Astrocyte (in vitro differentiated cells and primary cell): ENCODE results near the gene EXOC3. TPM values are rescaled to one million over a fixed set of nuclear protein-coding genes. Genes with fewer than 3 reads are reported as not detected.

Experiments used
- DNase-seq: peaks from one replicate; pipeline ENCODE4 v3.0.0-alpha.2; 2010; ENCODE audit warnings: low read depth
- FAIRE-seq: peaks from 2 replicates; lab custom pipeline; 2011; peaks lifted over from hg19 to GRCh38; lab: Jason Lieb, UNC
- H2AFZ ChIP-seq: 2 replicates; pipeline ENCODE4 v1.6.0; 2012; ENCODE audit warnings: low read depth, low read length, inconsistent platforms
- H3K27ac ChIP-seq: 2 replicates; pipeline ENCODE4 v1.5.1; 2011; ENCODE audit warnings: low read depth, low read length, inconsistent platforms
- H3K27me3 ChIP-seq: 2 replicates; pipeline ENCODE4 v1.6.0; 2011; ENCODE audit warnings: low read length, inconsistent platforms; ENCODE audit not compliant: insufficient read depth
- H3K36me3 ChIP-seq: 2 replicates; pipeline ENCODE4 v1.5.1; 2011; ENCODE audit warnings: low read length, inconsistent platforms; ENCODE audit not compliant: insufficient read depth
- H3K4me1 ChIP-seq: 2 replicates; pipeline ENCODE4 v1.5.1; 2011; ENCODE audit warnings: low read length, inconsistent platforms; ENCODE audit not compliant: insufficient read depth
- H3K4me2 ChIP-seq: 2 replicates; pipeline ENCODE4 v1.6.0; 2012; ENCODE audit warnings: low read length, inconsistent platforms
- H3K4me3 ChIP-seq: 2 replicates; pipeline ENCODE4 v1.5.1; 2011; ENCODE audit warnings: low read depth, mild to moderate bottlenecking, low read length, inconsistent platforms; ENCODE audit not compliant: insufficient read depth
- H3K79me2 ChIP-seq: 2 replicates; pipeline ENCODE4 v1.6.0; 2012; ENCODE audit warnings: mild to moderate bottlenecking, low read length, inconsistent platforms; ENCODE audit not compliant: insufficient read depth
- H3K9ac ChIP-seq: 2 replicates; pipeline ENCODE4 v1.6.0; 2012; ENCODE audit warnings: mild to moderate bottlenecking, low read length, inconsistent platforms
- H3K9me3 ChIP-seq: 2 replicates; pipeline ENCODE4 v1.5.1; 2012; ENCODE audit warnings: low read depth, mild to moderate bottlenecking, low read length, inconsistent platforms; ENCODE audit not compliant: insufficient read depth
- H4K20me1 ChIP-seq: 2 replicates; pipeline ENCODE4 v1.6.0; 2012; ENCODE audit warnings: low read length, inconsistent platforms; ENCODE audit not compliant: insufficient read depth
- H3K27ac Mint-ChIP-seq: one replicate; pipeline ENCODE4 v1.8.0; 2021; ENCODE audit warnings: mild to moderate bottlenecking, mixed read lengths; ENCODE audit not compliant: unreplicated experiment
- H3K27me3 Mint-ChIP-seq: one replicate; pipeline ENCODE4 v1.8.0; 2021; ENCODE audit warnings: low read depth, mixed read lengths; ENCODE audit not compliant: unreplicated experiment
- H3K36me3 Mint-ChIP-seq: one replicate; pipeline ENCODE4 v1.8.0; 2021; ENCODE audit warnings: low read depth, mixed read lengths; ENCODE audit not compliant: unreplicated experiment
- H3K4me1 Mint-ChIP-seq: one replicate; pipeline ENCODE4 v1.8.0; 2021; ENCODE audit warnings: low read depth, mixed read lengths; ENCODE audit not compliant: unreplicated experiment
- H3K4me3 Mint-ChIP-seq: one replicate; pipeline ENCODE4 v1.8.0; 2021; ENCODE audit warnings: mild to moderate bottlenecking, moderate library complexity, mixed read lengths; ENCODE audit not compliant: unreplicated experiment
- H3K9me3 Mint-ChIP-seq: one replicate; pipeline ENCODE4 v1.8.0; 2021; ENCODE audit warnings: mild to moderate bottlenecking, mixed read lengths; ENCODE audit not compliant: unreplicated experiment
- EZH2 ChIP-seq: IDR thresholded peaks from 2 replicates; pipeline ENCODE4 v1.6.1; 2012; ENCODE audit warnings: mild to moderate bottlenecking, low read length, inconsistent platforms; ENCODE audit not compliant: insufficient read depth
- total RNA-seq: library from RNA; stranded (reverse); gene quantifications from 2 replicates; pipeline ENCODE4 v1.2.1, GENCODE V29; 2021
- TF ChIP-seq, protein P1 (sequence below): IDR thresholded peaks from 2 replicates; pipeline ENCODE4 v1.5.1; 2011; ENCODE audit warnings: low read depth, mild to moderate bottlenecking, inconsistent platforms, low read length, moderate library complexity; ENCODE audit not compliant: insufficient read depth

EXOC3 gene
- total RNA-seq, 1 donor from 2014 or later, result 37.9 TPM

DNA sequence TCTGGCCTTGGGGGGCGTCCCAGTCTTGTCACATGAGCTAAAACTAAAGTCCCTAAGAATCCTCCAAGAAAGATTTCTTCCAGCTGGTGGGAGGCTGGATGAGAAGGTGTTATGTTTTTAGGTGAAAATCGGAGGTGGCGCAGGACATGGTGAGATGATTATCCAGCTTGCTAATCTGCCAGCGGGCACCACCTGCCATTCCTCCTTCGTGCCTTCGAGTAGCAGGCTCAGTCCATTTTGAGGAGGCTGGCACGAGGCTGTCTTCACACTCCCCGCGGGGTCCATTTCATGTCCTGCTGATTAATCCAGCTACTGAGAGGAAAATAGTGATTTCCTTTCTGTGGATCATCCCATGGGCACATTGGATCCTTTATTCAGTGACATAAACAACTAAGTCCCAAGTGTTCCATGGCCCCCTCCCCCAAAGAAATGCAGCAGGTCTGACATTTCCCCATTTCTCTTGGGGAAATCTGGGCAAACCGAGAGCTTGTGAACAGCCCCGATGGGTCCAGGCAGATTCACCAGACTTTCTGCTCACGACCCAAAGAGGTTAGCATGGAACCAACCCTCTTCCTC, 38.2 kb upstream of the EXOC3 start:
- Histone ChIP-seq H3K9me3 (no peaks in the 10 kb centered on the region), H3K9ac (no peak overlapping the region), H2AFZ (no peak overlapping the region), H3K27me3 (no peaks in the 10 kb centered on the region), H3K4me3 (no peak overlapping the region), H3K79me2 (no peaks in the 10 kb centered on the region), H3K4me2 (no peak overlapping the region), H3K36me3 (no peaks in the 10 kb centered on the region), H3K4me1 (peaks cover 17% of the 10 kb centered on the region), H4K20me1 (no peaks in the 10 kb centered on the region), H3K27ac (no peak overlapping the region)
- H3K27ac Mint-ChIP-seq, result no peak overlapping the region
- no peak overlapping the region for H3K4me3 Mint-ChIP-seq
- peaks cover 8% of the 10 kb centered on the region for H3K9me3 Mint-ChIP-seq
- no peak for FAIRE-seq
- peaks cover 8% of the 10 kb centered on the region for H3K27me3 Mint-ChIP-seq
- peaks cover 13% of the 10 kb centered on the region for H3K36me3 Mint-ChIP-seq
- no peak for DNase-seq
- peaks cover 12% of the 10 kb centered on the region for H3K4me1 Mint-ChIP-seq
- TF ChIP-seq, protein P1, sequence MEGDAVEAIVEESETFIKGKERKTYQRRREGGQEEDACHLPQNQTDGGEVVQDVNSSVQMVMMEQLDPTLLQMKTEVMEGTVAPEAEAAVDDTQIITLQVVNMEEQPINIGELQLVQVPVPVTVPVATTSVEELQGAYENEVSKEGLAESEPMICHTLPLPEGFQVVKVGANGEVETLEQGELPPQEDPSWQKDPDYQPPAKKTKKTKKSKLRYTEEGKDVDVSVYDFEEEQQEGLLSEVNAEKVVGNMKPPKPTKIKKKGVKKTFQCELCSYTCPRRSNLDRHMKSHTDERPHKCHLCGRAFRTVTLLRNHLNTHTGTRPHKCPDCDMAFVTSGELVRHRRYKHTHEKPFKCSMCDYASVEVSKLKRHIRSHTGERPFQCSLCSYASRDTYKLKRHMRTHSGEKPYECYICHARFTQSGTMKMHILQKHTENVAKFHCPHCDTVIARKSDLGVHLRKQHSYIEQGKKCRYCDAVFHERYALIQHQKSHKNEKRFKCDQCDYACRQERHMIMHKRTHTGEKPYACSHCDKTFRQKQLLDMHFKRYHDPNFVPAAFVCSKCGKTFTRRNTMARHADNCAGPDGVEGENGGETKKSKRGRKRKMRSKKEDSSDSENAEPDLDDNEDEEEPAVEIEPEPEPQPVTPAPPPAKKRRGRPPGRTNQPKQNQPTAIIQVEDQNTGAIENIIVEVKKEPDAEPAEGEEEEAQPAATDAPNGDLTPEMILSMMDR, result no peak

DNA sequence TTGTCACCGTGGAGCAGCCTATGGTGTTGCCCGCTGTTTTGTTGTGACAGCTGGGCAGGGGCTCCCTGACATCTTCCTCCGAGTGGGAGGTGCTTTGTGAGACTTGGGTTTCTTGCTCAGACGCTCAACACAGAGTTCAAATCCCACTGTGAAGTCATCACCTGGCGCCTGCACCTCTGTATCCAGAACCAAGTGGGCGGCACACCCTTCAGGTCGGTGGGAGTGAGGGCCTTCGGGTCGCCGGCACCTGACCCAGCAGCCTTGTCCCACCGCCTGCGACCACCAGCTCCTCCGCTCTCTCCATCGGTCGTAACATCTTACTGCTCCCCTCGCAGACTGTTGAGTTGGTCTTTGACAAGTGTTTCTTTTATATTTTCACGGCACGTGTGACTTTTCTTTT, 37.6 kb upstream of the EXOC3 start:
- Mint-ChIP-seq H3K27me3 (peaks cover 8% of the 10 kb centered on the region), H3K36me3 (peaks cover 13% of the 10 kb centered on the region), H3K4me3 (peak overlapping the region; percentile 29), H3K27ac (no peak overlapping the region), H3K9me3 (peaks cover 8% of the 10 kb centered on the region), H3K4me1 (peaks cover 7% of the 10 kb centered on the region)
- Histone ChIP-seq H4K20me1 (no peaks in the 10 kb centered on the region), H2AFZ (no peak overlapping the region), H3K79me2 (no peaks in the 10 kb centered on the region), H3K4me2 (no peak overlapping the region), H3K4me3 (no peak overlapping the region), H3K9ac (no peak overlapping the region), H3K27ac (no peak overlapping the region), H3K9me3 (no peaks in the 10 kb centered on the region), H3K4me1 (peaks cover 10% of the 10 kb centered on the region), H3K27me3 (no peaks in the 10 kb centered on the region), H3K36me3 (no peaks in the 10 kb centered on the region)
- DNase-seq (no peak), FAIRE-seq (no peak)
- TF ChIP-seq, protein P1, result no peak
- TF ChIP-seq EZH2, result no peak

DNA sequence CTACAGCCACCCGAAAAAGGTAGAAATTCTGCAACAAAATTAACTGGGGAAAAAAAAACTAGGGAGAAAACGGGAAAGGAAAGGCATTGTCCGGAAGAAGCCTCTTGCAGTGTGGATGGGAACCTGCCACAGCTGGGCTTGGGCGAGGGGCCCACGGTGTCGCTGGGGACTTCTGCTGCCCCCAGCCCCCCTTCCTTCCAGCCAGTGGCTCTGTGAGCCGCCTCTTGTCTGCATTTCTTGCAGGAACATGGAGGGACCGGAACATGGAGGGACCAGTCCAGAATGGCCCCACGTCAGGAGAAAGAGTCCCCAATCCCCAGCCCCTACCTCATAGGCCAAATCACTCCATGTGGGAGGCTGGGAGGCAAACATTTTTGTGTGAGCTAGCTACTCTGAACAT, 36.9 kb upstream of the EXOC3 start:
- Histone ChIP-seq H3K9me3 (no peaks in the 10 kb centered on the region), H2AFZ (no peak overlapping the region), H3K4me2 (no peak overlapping the region), H3K79me2 (no peaks in the 10 kb centered on the region), H3K27ac (no peak overlapping the region), H4K20me1 (no peaks in the 10 kb centered on the region), H3K4me3 (no peak overlapping the region), H3K36me3 (no peaks in the 10 kb centered on the region), H3K4me1 (peaks cover 4% of the 10 kb centered on the region), H3K9ac (no peak overlapping the region), H3K27me3 (no peaks in the 10 kb centered on the region)
- FAIRE-seq (no peak), DNase-seq (no peak)
- Mint-ChIP-seq H3K36me3 (peaks cover 13% of the 10 kb centered on the region), H3K4me3 (no peak overlapping the region), H3K4me1 (peaks cover 5% of the 10 kb centered on the region), H3K9me3 (peaks cover 8% of the 10 kb centered on the region), H3K27me3 (peaks cover 8% of the 10 kb centered on the region), H3K27ac (no peak overlapping the region)
- TF ChIP-seq EZH2, result no peak
- TF ChIP-seq, protein P1, result no peak
